ENCODE measurements around the gene RARB. TPM values are rescaled to one million over a fixed set of nuclear protein-coding genes. Genes with fewer than 3 reads are reported as not detected.

The RARB gene
- total and polyA plus RNA-seq, 2 experiments from 2014 or later, result 0.14 to 0.42 TPM

Small RNA genes lying within 50 kb of the gene (small RNA-seq; reads per million reads assigned to genes)
- gene RF01161 (ENCODE audit: low replicate concordance) (3.0 reads per million, percentile 88 among the genes with 10 or more reads in this experiment), gene RF02271 (ENCODE audit: low replicate concordance) (not detected)

Other genes starting within 250 kb of the RARB start
- 167 and 179 TPM in 2 replicates for gene TOP2B, start 236.6 kb downstream of the RARB start, total RNA-seq (2014; rRNA removed; shearing (Covaris generic))
- 91.1 and 92.0 TPM in 2 replicates for gene TOP2B, start 236.6 kb downstream of the RARB start, polyA plus RNA-seq (2016; fragmentation: Nextera tagmentation; extraction: Ambion mirVana)

Measured in GM23338 (cell line).